C4-2B (cell line): ENCODE measurements around the gene GTF2H4.

ENCODE experiments used
- H3K27ac ChIP-seq: fragments of 450-650 bp; 2 replicates; pipeline ENCODE4 v1.5.1; 2017
- CTCF ChIP-seq: fragments of 450-650 bp; conservative IDR thresholded peaks from 2 replicates; pipeline ENCODE4 v1.5.1; 2017; ENCODE audit warnings: mild to moderate bottlenecking
- ZFX ChIP-seq: fragments of 450-650 bp; IDR thresholded peaks from 2 replicates; pipeline ENCODE4 v1.6.1; 2017

GTF2H4 gene

GRCh38 chr6:30913721-30914075 is 5.7 kb downstream of the GTF2H4 start:
- TF ChIP-seq ZFX (no peak), CTCF (no peak)
- peak overlapping the region; percentile 88 for H3K27ac ChIP-seq

- H3K27ac ChIP-seq, result peak within 1 kb of the TSS; percentile 88
- TF ChIP-seq CTCF, result peak; percentile 76
- TF ChIP-seq ZFX, result peak; percentile 93; the same call in 1 of the 2 replicates
These were observed 6.3 kb downstream of the GTF2H4 start, which contains the start of gene VARS2 for GRCh38 chr6:30914076-30914853. Gene VARS2, plus strand, starts transcription at chr6:30914238. Its CDS starts 599 bp downstream, at chr6:30914837.

- no peak for TF ChIP-seq CTCF
- TF ChIP-seq ZFX, result no peak
- H3K27ac ChIP-seq, result peak overlapping the region; percentile 88
These were observed 7.0 kb downstream of the GTF2H4 start for GRCh38 chr6:30914854-30915590.

GRCh38 chr6:30915591-30915946 is 7.6 kb downstream of the GTF2H4 start:
- H3K27ac ChIP-seq, result peak overlapping the region; percentile 88
- no peak for TF ChIP-seq ZFX
- TF ChIP-seq CTCF, result peak; percentile 84

- TF ChIP-seq CTCF (no peak), ZFX (no peak)
- no peak overlapping the region for H3K27ac ChIP-seq
These were observed 9.0 kb downstream of the GTF2H4 start for GRCh38 chr6:30917041-30917440.

GRCh38 chr6:30917487-30917886 is 9.5 kb downstream of the GTF2H4 start:
- no peak overlapping the region for H3K27ac ChIP-seq
- TF ChIP-seq ZFX (no peak), CTCF (no peak)

- H3K27ac ChIP-seq, result no peak overlapping the region
These were observed 10.7 kb downstream of the GTF2H4 start for GRCh38 chr6:30918670-30919069.

More at GRCh38 chr6:30918670-30919069, 10.7 kb downstream of the GTF2H4 start:
- TF ChIP-seq CTCF (no peak), ZFX (no peak)
